ENCODE results near the gene SHLD3. TPM values are rescaled to one million over a fixed set of nuclear protein-coding genes. Genes with fewer than 3 reads are reported as not detected.

The SHLD3 gene
- total and polyA plus RNA-seq, 9 of the 15 experiments (the other 6 are each of a cell fraction or from before 2014, with no cell fraction given) = 3.0 to 14.5 (median 8.6) TPM

DNA sequence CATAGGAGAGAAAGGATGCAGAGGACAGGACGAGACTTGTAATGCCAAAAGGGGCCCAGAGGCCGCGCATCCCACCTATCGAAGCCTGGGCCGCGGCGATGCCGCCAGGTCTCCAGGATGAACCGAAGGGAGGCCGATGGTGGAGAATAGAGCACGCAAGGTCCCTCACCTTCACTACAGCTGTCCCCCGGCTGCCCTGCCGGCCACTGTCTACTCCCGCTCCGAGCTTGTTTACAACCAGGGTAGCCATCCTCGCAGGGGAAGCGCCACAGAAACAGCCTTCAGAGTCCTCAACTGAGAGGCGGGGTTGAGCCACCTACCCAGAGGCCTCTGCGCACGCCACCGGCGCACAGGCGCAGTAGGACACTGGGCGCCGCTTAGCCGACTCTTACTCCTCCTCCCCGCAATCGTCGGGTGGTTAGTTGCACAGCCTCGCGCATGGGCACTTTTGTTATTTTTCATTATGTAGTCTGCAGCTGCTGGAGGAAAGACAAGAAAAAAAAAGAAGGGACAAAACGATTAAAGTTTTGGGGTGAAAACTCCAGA is 729 bp upstream of the SHLD3 start, which contains the start of gene TRIM23 (continued):
- TF ChIP-seq, protein P1, sequence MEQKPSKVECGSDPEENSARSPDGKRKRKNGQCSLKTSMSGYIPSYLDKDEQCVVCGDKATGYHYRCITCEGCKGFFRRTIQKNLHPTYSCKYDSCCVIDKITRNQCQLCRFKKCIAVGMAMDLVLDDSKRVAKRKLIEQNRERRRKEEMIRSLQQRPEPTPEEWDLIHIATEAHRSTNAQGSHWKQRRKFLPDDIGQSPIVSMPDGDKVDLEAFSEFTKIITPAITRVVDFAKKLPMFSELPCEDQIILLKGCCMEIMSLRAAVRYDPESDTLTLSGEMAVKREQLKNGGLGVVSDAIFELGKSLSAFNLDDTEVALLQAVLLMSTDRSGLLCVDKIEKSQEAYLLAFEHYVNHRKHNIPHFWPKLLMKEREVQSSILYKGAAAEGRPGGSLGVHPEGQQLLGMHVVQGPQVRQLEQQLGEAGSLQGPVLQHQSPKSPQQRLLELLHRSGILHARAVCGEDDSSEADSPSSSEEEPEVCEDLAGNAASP (IDR thresholded peaks at IDR 0.05) = no peak
- TF ChIP-seq MTA2 (IDR thresholded peaks at IDR 0.05; ENCODE audit: low read depth) = no peak
- TF ChIP-seq ZNF583 (CRISPR knock-in tag; IDR thresholded peaks at IDR 0.05) = no peak
- TF ChIP-seq, protein P2, sequence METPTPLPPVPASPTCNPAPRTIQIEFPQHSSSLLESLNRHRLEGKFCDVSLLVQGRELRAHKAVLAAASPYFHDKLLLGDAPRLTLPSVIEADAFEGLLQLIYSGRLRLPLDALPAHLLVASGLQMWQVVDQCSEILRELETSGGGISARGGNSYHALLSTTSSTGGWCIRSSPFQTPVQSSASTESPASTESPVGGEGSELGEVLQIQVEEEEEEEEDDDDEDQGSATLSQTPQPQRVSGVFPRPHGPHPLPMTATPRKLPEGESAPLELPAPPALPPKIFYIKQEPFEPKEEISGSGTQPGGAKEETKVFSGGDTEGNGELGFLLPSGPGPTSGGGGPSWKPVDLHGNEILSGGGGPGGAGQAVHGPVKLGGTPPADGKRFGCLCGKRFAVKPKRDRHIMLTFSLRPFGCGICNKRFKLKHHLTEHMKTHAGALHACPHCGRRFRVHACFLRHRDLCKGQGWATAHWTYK (CRISPR knock-in tag; IDR thresholded peaks at IDR 0.05) = peak; percentile 73; the same call in 1 of the 2 replicates
- peak; percentile 20; the same call in 1 of the 2 replicates for TF ChIP-seq ZNF165 (CRISPR knock-in tag; IDR thresholded peaks at IDR 0.05; ENCODE audit: borderline replicate concordance)
- TF ChIP-seq, protein P3, sequence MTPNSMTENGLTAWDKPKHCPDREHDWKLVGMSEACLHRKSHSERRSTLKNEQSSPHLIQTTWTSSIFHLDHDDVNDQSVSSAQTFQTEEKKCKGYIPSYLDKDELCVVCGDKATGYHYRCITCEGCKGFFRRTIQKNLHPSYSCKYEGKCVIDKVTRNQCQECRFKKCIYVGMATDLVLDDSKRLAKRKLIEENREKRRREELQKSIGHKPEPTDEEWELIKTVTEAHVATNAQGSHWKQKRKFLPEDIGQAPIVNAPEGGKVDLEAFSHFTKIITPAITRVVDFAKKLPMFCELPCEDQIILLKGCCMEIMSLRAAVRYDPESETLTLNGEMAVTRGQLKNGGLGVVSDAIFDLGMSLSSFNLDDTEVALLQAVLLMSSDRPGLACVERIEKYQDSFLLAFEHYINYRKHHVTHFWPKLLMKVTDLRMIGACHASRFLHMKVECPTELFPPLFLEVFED (CRISPR knock-in tag; conservative IDR thresholded peaks at IDR 0.05) = no peak
- TF ChIP-seq RBM22 (IDR thresholded peaks at IDR 0.05; ENCODE audit: low read depth, low read length, poor library complexity, severe bottlenecking) = no peak
- TF ChIP-seq, protein P4, sequence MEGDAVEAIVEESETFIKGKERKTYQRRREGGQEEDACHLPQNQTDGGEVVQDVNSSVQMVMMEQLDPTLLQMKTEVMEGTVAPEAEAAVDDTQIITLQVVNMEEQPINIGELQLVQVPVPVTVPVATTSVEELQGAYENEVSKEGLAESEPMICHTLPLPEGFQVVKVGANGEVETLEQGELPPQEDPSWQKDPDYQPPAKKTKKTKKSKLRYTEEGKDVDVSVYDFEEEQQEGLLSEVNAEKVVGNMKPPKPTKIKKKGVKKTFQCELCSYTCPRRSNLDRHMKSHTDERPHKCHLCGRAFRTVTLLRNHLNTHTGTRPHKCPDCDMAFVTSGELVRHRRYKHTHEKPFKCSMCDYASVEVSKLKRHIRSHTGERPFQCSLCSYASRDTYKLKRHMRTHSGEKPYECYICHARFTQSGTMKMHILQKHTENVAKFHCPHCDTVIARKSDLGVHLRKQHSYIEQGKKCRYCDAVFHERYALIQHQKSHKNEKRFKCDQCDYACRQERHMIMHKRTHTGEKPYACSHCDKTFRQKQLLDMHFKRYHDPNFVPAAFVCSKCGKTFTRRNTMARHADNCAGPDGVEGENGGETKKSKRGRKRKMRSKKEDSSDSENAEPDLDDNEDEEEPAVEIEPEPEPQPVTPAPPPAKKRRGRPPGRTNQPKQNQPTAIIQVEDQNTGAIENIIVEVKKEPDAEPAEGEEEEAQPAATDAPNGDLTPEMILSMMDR (IDR thresholded peaks at IDR 0.05 in 2 of 3, conservative IDR thresholded peaks at IDR 0.05 in 1 of 3; ENCODE audit: insufficient read depth in 2 of 3, low read depth in 1 of 3, low read length in 3 of 3) = 0 out of 6 replicates have a peak, but pooled peaks of 2 of the 3 experiments have one; percentile 9 to 21
- TF ChIP-seq MTA1 (IDR thresholded peaks at IDR 0.05; ENCODE audit: borderline replicate concordance) = no peak
- TF ChIP-seq CBX1 (IDR thresholded peaks at IDR 0.05; ENCODE audit: low read depth) = no peak
- no peak for TF ChIP-seq CBFA2T3 (IDR thresholded peaks at IDR 0.05)
- TF ChIP-seq ZNF316 (IDR thresholded peaks at IDR 0.05) = no peak
- TF ChIP-seq FOS (IDR thresholded peaks at IDR 0.05; ENCODE audit: extremely low read depth, insufficient read length) = no peak
- no peak for TF ChIP-seq CBFB (CRISPR knock-in tag; IDR thresholded peaks at IDR 0.05)
- TF ChIP-seq ATF1 (CRISPR knock-in tag; IDR thresholded peaks at IDR 0.05) = no peak
- no peak for TF ChIP-seq ATF1 (tag; IDR thresholded peaks at IDR 0.05)
- TF ChIP-seq ZNF644 (tag; IDR thresholded peaks at IDR 0.05; ENCODE audit: low read depth) = no peak
- TF ChIP-seq, protein P5, sequence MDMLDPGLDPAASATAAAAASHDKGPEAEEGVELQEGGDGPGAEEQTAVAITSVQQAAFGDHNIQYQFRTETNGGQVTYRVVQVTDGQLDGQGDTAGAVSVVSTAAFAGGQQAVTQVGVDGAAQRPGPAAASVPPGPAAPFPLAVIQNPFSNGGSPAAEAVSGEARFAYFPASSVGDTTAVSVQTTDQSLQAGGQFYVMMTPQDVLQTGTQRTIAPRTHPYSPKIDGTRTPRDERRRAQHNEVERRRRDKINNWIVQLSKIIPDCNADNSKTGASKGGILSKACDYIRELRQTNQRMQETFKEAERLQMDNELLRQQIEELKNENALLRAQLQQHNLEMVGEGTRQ (CRISPR knock-in tag; IDR thresholded peaks at IDR 0.05) = no peak
- TF ChIP-seq, protein P6, sequence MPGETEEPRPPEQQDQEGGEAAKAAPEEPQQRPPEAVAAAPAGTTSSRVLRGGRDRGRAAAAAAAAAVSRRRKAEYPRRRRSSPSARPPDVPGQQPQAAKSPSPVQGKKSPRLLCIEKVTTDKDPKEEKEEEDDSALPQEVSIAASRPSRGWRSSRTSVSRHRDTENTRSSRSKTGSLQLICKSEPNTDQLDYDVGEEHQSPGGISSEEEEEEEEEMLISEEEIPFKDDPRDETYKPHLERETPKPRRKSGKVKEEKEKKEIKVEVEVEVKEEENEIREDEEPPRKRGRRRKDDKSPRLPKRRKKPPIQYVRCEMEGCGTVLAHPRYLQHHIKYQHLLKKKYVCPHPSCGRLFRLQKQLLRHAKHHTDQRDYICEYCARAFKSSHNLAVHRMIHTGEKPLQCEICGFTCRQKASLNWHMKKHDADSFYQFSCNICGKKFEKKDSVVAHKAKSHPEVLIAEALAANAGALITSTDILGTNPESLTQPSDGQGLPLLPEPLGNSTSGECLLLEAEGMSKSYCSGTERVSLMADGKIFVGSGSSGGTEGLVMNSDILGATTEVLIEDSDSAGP (CRISPR knock-in tag; IDR thresholded peaks at IDR 0.05) = no peak
- TF ChIP-seq MED1 (CRISPR knock-in tag; IDR thresholded peaks at IDR 0.05; ENCODE audit: borderline replicate concordance) = no peak
- TF ChIP-seq SNIP1 (IDR thresholded peaks at IDR 0.05; ENCODE audit: low read depth) = no peak
- TF ChIP-seq ZC3H8 (IDR thresholded peaks at IDR 0.05) = no peak
- no peak for TF ChIP-seq IRF2 (CRISPR knock-in tag; IDR thresholded peaks at IDR 0.05)

Data from K562 (cell line).